Measurements from ENCODE around the gene CSMD2. TPM values are rescaled to one million over a fixed set of nuclear protein-coding genes. Genes with fewer than 3 reads are reported as not detected.

The CSMD2 gene
- total and polyA plus RNA-seq, 2 of the 8 experiments (the other 6 are each of a cell fraction or from before 2014, with no cell fraction given), result 7.0 to 14.7 TPM

- Histone ChIP-seq H3K9me3 (ENCODE audit: insufficient read depth in 2 of 2, low read depth in 1 of 2, low read length in 1 of 2) (no peaks in the 10 kb centered on the region), H3K27ac (ENCODE audit: low read depth, low read length) (no peak overlapping the region), H3K23me2 (ENCODE audit: low read depth, low read length) (no peaks in the 10 kb centered on the region), H3K36me3 (ENCODE audit: control insufficient read depth in 2 of 4, insufficient read depth in 4 of 4, low read length in 3 of 4) (peaks cover 0 to 10% (median 4%) of the 10 kb centered on the region in 4 experiments; a peak in 3 of 8 replicates), H2BK120ac (replicated peaks; ENCODE audit: low read depth, low read length) (no peak overlapping the region), H3K4me3 (ENCODE audit: extremely low read depth in 1 of 4, insufficient read depth in 2 of 4, low read depth in 3 of 4, low read length in 4 of 4) (no peak overlapping the region), H3K27me3 (replicated peaks in 1 of 4; ENCODE audit: control insufficient read depth in 3 of 4, extremely low read depth in 1 of 4, insufficient read depth in 3 of 4, low read length in 3 of 4) (no peaks in the 10 kb centered on the region), H3K4me1 (replicated peaks in 1 of 4; ENCODE audit: control insufficient read depth in 3 of 4, insufficient read depth in 4 of 4, low read length in 3 of 4) (no peaks in the 10 kb centered on the region), H3K14ac (ENCODE audit: insufficient read length) (no peak overlapping the region), H2BK15ac (ENCODE audit: low read length) (no peak overlapping the region), H4K5ac (ENCODE audit: insufficient read length, low read depth, low read length) (no peak overlapping the region), H4K8ac (ENCODE audit: extremely low read depth, insufficient read depth, low read length) (no peak overlapping the region), H4K20me1 (replicated peaks in 1 of 2; ENCODE audit: control insufficient read depth in 1 of 2, insufficient read depth in 2 of 2, low read length in 2 of 2) (no peaks in the 10 kb centered on the region), H2BK12ac (ENCODE audit: low read depth, low read length) (no peak overlapping the region), H2AK5ac (ENCODE audit: low read depth, low read length) (no peak overlapping the region), H3K79me1 (ENCODE audit: low read depth, low read length) (no peaks in the 10 kb centered on the region), H4K91ac (replicated peaks; ENCODE audit: insufficient read length, low read length) (no peak overlapping the region), H3K4ac (replicated peaks; ENCODE audit: insufficient read length, low read depth, low read length) (no peak overlapping the region), H3K23ac (ENCODE audit: insufficient read length) (no peak overlapping the region), H3K9ac (replicated peaks in 1 of 4; ENCODE audit: extremely low read depth in 1 of 4, low read depth in 3 of 4, low read length in 3 of 4) (no peak overlapping the region), H2AFZ (ENCODE audit: low read length) (no peak overlapping the region), H2BK5ac (ENCODE audit: low read depth, low read length) (no peak overlapping the region), H3K18ac (ENCODE audit: extremely low read depth, low read length) (no peak overlapping the region), H3K56ac (replicated peaks; ENCODE audit: insufficient read length, low read depth, low read length) (no peak overlapping the region), H3K79me2 (ENCODE audit: control insufficient read depth in 1 of 2, insufficient read depth in 2 of 2, low read length in 2 of 2) (no peaks in the 10 kb centered on the region), H2BK20ac (ENCODE audit: low read length) (no peak overlapping the region), H3K4me2 (ENCODE audit: insufficient read depth in 1 of 2, low read depth in 2 of 2, low read length in 2 of 2) (no peak overlapping the region)
- DNase-seq (ENCODE audit: low read depth in 1 of 2, low spot score in 2 of 2), result no peak
- POLR2A ChIA-PET (ENCODE audit: partially characterized antibody), result interaction anchor here (1.2 kb wide), 1 partner anchor 53 kb away, joined by 3 read pairs; no protein-coding TSS in a partner anchor
- 79% methylated on average over 7 of the region's 7 CpGs; no CpG with 5 or more reads in 1 of the 2 experiments for WGBS, 2 experiments (ENCODE audit: extremely low coverage in 1 of 2, insufficient coverage in 1 of 2, insufficient read length in 1 of 2, insufficient replicate concordance in 2 of 2, low coverage in 1 of 2, low lambda C conversion rate in 2 of 2, missing lambda C conversion rate in 1 of 2)
- FAIRE-seq, result peak; percentile 42
- CTCF ChIA-PET (ENCODE audit: partially characterized antibody), result interaction anchor here (0.8 to 8.8 kb wide), 13 partner anchors 9 to 806 kb away, joined by 3 to 60 read pairs (median 5); no protein-coding TSS in a partner anchor
- no peak for TF ChIP-seq SP1 (IDR thresholded peaks at IDR 0.05; ENCODE audit: low read depth, low read length)
- TF ChIP-seq BACH1 (IDR thresholded peaks at IDR 0.05; ENCODE audit: low read length), result no peak
- TF ChIP-seq EGR1 (IDR thresholded peaks at IDR 0.05; ENCODE audit: borderline replicate concordance, low read depth, low read length), result no peak
- TF ChIP-seq MAX (IDR thresholded peaks at IDR 0.05), result no peak
- TF ChIP-seq CBX8 (IDR thresholded peaks at IDR 0.05; ENCODE audit: borderline replicate concordance, low read depth, low read length), result no peak
- no peak for TF ChIP-seq RNF2 (IDR thresholded peaks at IDR 0.05; ENCODE audit: borderline replicate concordance, low read depth, low read length, missing control alignments, poor library complexity, severe bottlenecking)
- no peak for TF ChIP-seq ZNF274 (IDR thresholded peaks at IDR 0.05; ENCODE audit: borderline replicate concordance, extremely low read depth, low read length)
- TF ChIP-seq RXRA (IDR thresholded peaks at IDR 0.05; ENCODE audit: insufficient read depth, low read depth, low read length), result no peak
- no peak for TF ChIP-seq RBBP5 (IDR thresholded peaks at IDR 0.05; ENCODE audit: borderline replicate concordance, low read depth, low read length)
- TF ChIP-seq CHD1 (IDR thresholded peaks at IDR 0.05; ENCODE audit: low read depth, low read length), result no peak
- no peak for TF ChIP-seq CEBPB (IDR thresholded peaks at IDR 0.05; ENCODE audit: low read depth, low read length)
- TF ChIP-seq RAD21 (IDR thresholded peaks at IDR 0.05 in 1 of 2, conservative IDR thresholded peaks at IDR 0.05 in 1 of 2; ENCODE audit: low read depth in 2 of 2, low read length in 2 of 2), result peak; percentile 56 to 69
Measured at GRCh38 chr1:33654267-33654834, 510.7 kb downstream of the CSMD2 start.
